OCI-LY1 (cell line): ENCODE results near the gene SLC12A5.

Experiments
- H2AFZ ChIP-seq: fragments of 200-600 bp; sonication (generic), shearing (Covaris generic); 2 replicates; pipeline ENCODE4 v1.6.0; 2014; ENCODE audit warnings: antibody characterized with exemption, mild to moderate bottlenecking, low read length
- H3F3A ChIP-seq: fragments of 200-600 bp; sonication (generic), shearing (Covaris generic); 2 replicates; pipeline ENCODE4 v1.6.0; 2014; ENCODE audit warnings: mild to moderate bottlenecking, antibody characterized with exemption, low read length, moderate library complexity; ENCODE audit not compliant: insufficient read depth
- H3K27ac ChIP-seq: fragments of 200-600 bp; sonication (generic); 2 replicates; pipeline ENCODE4 v1.5.1; 2014; ENCODE audit warnings: low read length, mixed run types, mild to moderate bottlenecking, low read depth; ENCODE audit not compliant: poor library complexity, severe bottlenecking
- H3K27me3 ChIP-seq: fragments of 200-600 bp; sonication (generic); 2 replicates; pipeline ENCODE4 v1.6.0; 2014; ENCODE audit warnings: antibody characterized with exemption, mild to moderate bottlenecking, low read length, moderate library complexity; ENCODE audit not compliant: insufficient read depth
- H3K36me3 ChIP-seq: fragments of 200-600 bp; sonication (generic); 2 replicates; pipeline ENCODE4 v1.6.1; 2014; ENCODE audit warnings: mild to moderate bottlenecking, antibody characterized with exemption, low read length, moderate library complexity, mixed read lengths; ENCODE audit not compliant: insufficient read depth
- H3K4me1 ChIP-seq: fragments of 200-600 bp; sonication (generic); 2 replicates; pipeline ENCODE4 v1.5.1; 2014; ENCODE audit warnings: mild to moderate bottlenecking, low read length, moderate library complexity; ENCODE audit not compliant: insufficient read depth, severe bottlenecking
- H3K4me2 ChIP-seq: fragments of 200-600 bp; sonication (generic), shearing (Covaris generic); 2 replicates; pipeline ENCODE4 v1.6.1; 2014; ENCODE audit warnings: low read length
- H3K4me3 ChIP-seq: fragments of 200-600 bp; sonication (generic); 2 replicates; pipeline ENCODE4 v1.5.1; 2014; ENCODE audit warnings: low read length, low read depth, mild to moderate bottlenecking, mixed read lengths; ENCODE audit not compliant: poor library complexity, severe bottlenecking
- H3K79me2 ChIP-seq: fragments of 200-600 bp; shearing (Covaris generic); 2 replicates; pipeline ENCODE4 v1.6.1; 2016; ENCODE audit warnings: mixed run types, low read length, mixed read lengths; ENCODE audit not compliant: insufficient read depth
- H3K9ac ChIP-seq: fragments of 200-600 bp; sonication (generic), shearing (Covaris generic); 2 replicates; pipeline ENCODE4 v1.6.1; 2014; ENCODE audit warnings: mild to moderate bottlenecking, low read length, mixed read lengths
- H3K9me2 ChIP-seq: fragments of 200-600 bp; sonication (generic), shearing (Covaris generic); 2 replicates; pipeline ENCODE4 v1.6.1; 2014; ENCODE audit warnings: low read depth, mild to moderate bottlenecking, low read length, mixed read lengths
- H3K9me3 ChIP-seq: fragments of 200-600 bp; shearing (Covaris generic); 2 replicates; pipeline ENCODE4 v1.6.1; 2014; ENCODE audit warnings: low read length, mixed read lengths
- H4K20me1 ChIP-seq: fragments of 200-600 bp; sonication (generic), shearing (Covaris generic); 2 replicates; pipeline ENCODE4 v1.6.0; 2016; ENCODE audit warnings: mild to moderate bottlenecking, low read length; ENCODE audit not compliant: insufficient read depth
- EZH2 ChIP-seq: fragments of 200-600 bp; sonication (generic), shearing (Covaris generic); IDR thresholded peaks from 2 replicates; pipeline ENCODE4 v1.8.0; 2017; ENCODE audit warnings: borderline replicate concordance, mixed run types, mild to moderate bottlenecking, antibody characterized with exemption, low read length, moderate library complexity, mixed read lengths
- TF ChIP-seq, protein P1 (sequence below): fragments of 200-600 bp; sonication (generic), shearing (Covaris generic); IDR thresholded peaks from 2 replicates; pipeline ENCODE4 v1.5.1; 2017; ENCODE audit warnings: mild to moderate bottlenecking, antibody characterized with exemption, low read length, moderate library complexity, mixed read lengths

SLC12A5 gene

DNA sequence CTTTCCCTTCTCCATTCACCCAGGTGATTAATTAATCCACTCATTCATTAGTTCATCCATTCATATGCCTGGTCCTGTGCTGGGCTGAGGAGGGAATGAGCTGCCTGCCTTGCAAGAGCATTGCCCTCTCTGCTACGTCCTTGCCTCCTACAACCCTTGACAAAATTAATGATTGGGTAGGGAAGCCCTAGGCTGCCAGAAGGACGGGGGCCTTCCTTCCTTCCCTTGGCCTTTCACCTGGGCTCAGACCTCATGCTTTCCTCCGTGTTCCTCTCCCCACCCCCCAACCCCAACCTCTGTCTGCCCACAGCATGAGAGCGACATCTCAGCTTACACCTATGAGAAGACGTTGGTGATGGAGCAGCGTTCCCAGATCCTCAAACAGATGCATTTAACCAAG is 25.6 kb downstream of the SLC12A5 start:
- Histone ChIP-seq H3K79me2 (no peaks in the 10 kb centered on the region), H3F3A (no peaks in the 10 kb centered on the region), H3K27ac (no peak overlapping the region), H3K4me2 (no peak overlapping the region), H3K9me3 (no peaks in the 10 kb centered on the region), H3K4me3 (no peak overlapping the region), H4K20me1 (no peaks in the 10 kb centered on the region), H3K4me1 (no peaks in the 10 kb centered on the region), H3K9ac (no peak overlapping the region), H3K36me3 (peaks cover 2% of the 10 kb centered on the region; the same call in 1 of the 2 replicates), H3K27me3 (no peaks in the 10 kb centered on the region), H2AFZ (no peak overlapping the region), H3K9me2 (no peaks in the 10 kb centered on the region)
- TF ChIP-seq EZH2 = no peak
- TF ChIP-seq, protein P1, sequence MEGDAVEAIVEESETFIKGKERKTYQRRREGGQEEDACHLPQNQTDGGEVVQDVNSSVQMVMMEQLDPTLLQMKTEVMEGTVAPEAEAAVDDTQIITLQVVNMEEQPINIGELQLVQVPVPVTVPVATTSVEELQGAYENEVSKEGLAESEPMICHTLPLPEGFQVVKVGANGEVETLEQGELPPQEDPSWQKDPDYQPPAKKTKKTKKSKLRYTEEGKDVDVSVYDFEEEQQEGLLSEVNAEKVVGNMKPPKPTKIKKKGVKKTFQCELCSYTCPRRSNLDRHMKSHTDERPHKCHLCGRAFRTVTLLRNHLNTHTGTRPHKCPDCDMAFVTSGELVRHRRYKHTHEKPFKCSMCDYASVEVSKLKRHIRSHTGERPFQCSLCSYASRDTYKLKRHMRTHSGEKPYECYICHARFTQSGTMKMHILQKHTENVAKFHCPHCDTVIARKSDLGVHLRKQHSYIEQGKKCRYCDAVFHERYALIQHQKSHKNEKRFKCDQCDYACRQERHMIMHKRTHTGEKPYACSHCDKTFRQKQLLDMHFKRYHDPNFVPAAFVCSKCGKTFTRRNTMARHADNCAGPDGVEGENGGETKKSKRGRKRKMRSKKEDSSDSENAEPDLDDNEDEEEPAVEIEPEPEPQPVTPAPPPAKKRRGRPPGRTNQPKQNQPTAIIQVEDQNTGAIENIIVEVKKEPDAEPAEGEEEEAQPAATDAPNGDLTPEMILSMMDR = no peak

DNA sequence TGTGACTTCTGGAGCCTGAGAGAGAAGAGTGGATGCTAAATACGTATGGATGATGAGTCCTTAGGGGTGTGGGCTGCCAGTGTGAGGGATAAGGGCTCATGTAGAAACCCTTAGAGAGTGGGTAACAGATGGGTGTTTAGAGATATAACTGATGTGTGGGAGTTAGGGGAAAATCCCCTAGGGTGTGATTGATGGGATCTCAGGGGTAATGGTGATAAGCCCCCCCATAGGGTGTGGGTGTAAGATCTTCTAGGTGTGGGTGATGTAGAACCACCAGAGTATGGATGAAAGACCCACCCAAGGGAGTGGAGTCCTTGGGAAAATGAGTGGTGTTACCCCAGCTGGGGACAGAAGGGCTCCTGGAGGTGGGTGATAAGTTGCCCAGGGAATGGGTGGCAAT is 26.3 kb downstream of the SLC12A5 start:
- Histone ChIP-seq H3K9me3 (no peaks in the 10 kb centered on the region), H3K27ac (no peak overlapping the region), H3K9ac (no peak overlapping the region), H3K4me2 (no peak overlapping the region), H4K20me1 (no peaks in the 10 kb centered on the region), H3K4me3 (no peak overlapping the region), H3K36me3 (peaks cover 6% of the 10 kb centered on the region; the same call in 1 of the 2 replicates), H2AFZ (no peak overlapping the region), H3K79me2 (no peaks in the 10 kb centered on the region), H3K4me1 (no peaks in the 10 kb centered on the region), H3K27me3 (no peaks in the 10 kb centered on the region), H3K9me2 (no peaks in the 10 kb centered on the region), H3F3A (no peaks in the 10 kb centered on the region)
- TF ChIP-seq EZH2 = no peak
- TF ChIP-seq, protein P1 = no peak

DNA sequence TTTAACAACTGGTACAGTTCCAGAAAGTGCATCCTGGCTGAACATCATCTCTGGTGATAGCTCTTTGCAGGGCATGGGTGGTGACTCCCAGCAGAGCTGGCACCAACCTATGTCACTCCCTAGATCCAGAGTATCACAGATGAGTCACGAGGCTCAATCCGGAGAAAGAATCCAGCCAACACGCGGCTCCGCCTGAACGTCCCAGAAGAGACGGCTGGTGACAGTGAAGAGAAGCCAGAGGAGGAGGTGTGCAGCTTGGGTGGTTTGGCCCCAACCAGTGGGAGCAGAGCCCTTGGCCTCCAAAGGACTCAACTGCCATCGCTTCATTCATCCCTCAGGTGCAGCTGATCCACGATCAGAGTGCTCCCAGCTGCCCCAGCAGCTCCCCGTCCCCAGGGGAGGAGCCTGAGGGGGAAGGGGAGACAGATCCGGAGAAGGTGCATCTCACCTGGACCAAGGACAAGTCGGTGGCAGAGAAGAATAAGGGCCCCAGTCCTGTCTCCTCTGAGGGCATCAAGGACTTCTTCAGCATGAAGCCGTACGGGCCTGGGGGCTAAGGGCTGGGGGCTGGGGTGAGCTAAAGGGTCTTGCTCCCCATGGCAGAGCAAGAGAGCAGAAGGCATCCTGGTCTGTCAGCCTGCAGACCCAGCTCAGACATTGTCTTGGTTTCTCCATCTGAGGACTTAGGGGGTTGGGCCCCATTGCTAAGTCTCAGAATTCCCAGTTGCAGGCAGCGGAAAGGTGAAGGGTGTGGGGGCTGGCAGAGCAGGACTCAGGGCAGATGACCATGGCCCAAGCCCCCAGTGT is 27.2 kb downstream of the SLC12A5 start:
- Histone ChIP-seq H3K27ac (no peak overlapping the region), H3K27me3 (no peaks in the 10 kb centered on the region), H3K9me3 (no peaks in the 10 kb centered on the region)

More for the DNA sequence above, 27.2 kb downstream of the SLC12A5 start:
- H3K79me2 ChIP-seq = no peaks in the 10 kb centered on the region
- peaks cover 14% of the 10 kb centered on the region; the same call in 1 of the 2 replicates for H3K36me3 ChIP-seq
- H3K4me1 ChIP-seq = peaks cover 9% of the 10 kb centered on the region
- H3K9ac ChIP-seq = no peak overlapping the region
- no peak overlapping the region for H3K4me3 ChIP-seq
- H3F3A ChIP-seq = no peaks in the 10 kb centered on the region
- H3K4me2 ChIP-seq = no peak overlapping the region
- no peaks in the 10 kb centered on the region for H4K20me1 ChIP-seq
- no peak overlapping the region for H2AFZ ChIP-seq
- TF ChIP-seq, protein P1 = no peak
- TF ChIP-seq EZH2 = no peak
- H3K9me2 ChIP-seq = no peaks in the 10 kb centered on the region
